ENCODE results near the gene ABCA4. TPM values are rescaled to one million over a fixed set of nuclear protein-coding genes. Genes with fewer than 3 reads are reported as not detected.

The ABCA4 gene
- total RNA-seq, 1 donor from 2014 or later, result 0.48 TPM

Other genes starting within 250 kb of the ABCA4 start
- gene DNTTIP2, start 241.9 kb downstream of the ABCA4 start, total RNA-seq (ENCODE audit: insufficient read depth, low replicate concordance), result 27.4 TPM
- gene GCLM, start 211.7 kb downstream of the ABCA4 start, total RNA-seq (ENCODE audit: insufficient read depth, low replicate concordance), result 9.9 TPM
- 41.7 TPM for gene ARHGAP29, start 116.4 kb upstream of the ABCA4 start, total RNA-seq (ENCODE audit: insufficient read depth, low replicate concordance)

Measured in umbilical cord (tissue), 1 donor.